ENCODE data around the gene CAPN5.

DNA sequence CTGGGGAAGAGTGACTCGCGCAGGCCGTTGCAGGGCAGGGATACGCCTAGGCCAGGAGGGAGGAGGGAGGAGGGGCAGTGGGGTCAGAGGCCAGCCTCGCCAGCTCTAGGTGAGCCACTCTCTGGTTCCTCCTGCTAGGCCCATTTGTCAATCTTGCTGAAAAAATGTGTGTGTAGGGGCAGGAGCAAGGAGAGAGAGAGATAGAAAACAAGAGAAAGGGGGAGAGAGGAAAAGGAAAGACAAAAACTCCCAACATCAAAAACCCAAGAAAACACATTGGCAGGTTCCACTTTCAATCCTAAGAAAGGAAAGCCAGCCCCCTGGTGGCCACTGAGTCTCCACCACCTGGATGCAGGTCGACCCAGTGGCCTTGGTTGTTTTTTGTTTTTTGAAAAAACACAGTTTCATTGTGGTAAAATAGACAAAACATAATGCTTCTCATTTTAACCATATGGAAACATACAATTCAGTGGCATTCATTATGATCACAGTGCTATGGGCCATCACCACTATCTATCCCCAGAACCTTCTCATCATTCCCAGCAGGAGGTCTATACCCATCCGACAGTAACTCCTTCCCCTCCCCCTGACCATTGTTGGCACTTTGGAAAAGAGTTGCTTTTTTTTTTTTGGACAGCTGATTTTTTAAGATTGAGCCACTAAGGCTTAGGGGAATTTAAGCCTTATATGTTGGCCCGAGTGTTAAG, 46.8 kb downstream of the CAPN5 start:
- peak; percentile 58 for TF ChIP-seq CTCF (IDR thresholded peaks at IDR 0.05; ENCODE audit: low read depth, low read length, poor library complexity, severe bottlenecking)
- TF ChIP-seq EZH2phosphoT487 (IDR thresholded peaks at IDR 0.05; ENCODE audit: borderline replicate concordance, low read length), result no peak
